Stimulated activated naive CD8-positive, alpha-beta T cell treated with anti-CD3 and anti-CD28 coated beads, Interleukin-15, amount 100 ng/mL, for 72 hours (primary cell): ENCODE data around the gene PTPN23.
A peak's percentile ranks its signal among the peaks of the same experiment; 100 is the strongest.
"Not testable (repeated sequence)": the region's sequence is repeated elsewhere in the genome, so short reads cannot be mapped to it uniquely, and the experiment has no call there.

ENCODE experiments used
- ATAC-seq: fragments of 150-1000 bp; cut with Tn5 transposase; 2 replicates; pipeline ENCODE4 v1.10.0; 2021; ENCODE audit warnings: mild to moderate bottlenecking, moderate library complexity
- DNase-seq, 2 donors: peaks; one replicate each; pipeline ENCODE4 v3.0.0; 2021 to 2022
- H3K27ac Mint-ChIP-seq, 2 donors: one replicate each; pipeline ENCODE4 v1.8.0; 2022; ENCODE audit warnings: mild to moderate bottlenecking in 2 of 2, mixed read lengths in 2 of 2, moderate library complexity in 2 of 2
- H3K27me3 Mint-ChIP-seq: one replicate; pipeline ENCODE4 v1.8.0; 2022; ENCODE audit warnings: mixed read lengths
- H3K4me1 Mint-ChIP-seq: one replicate; pipeline ENCODE4 v1.8.0; 2022; ENCODE audit warnings: mild to moderate bottlenecking, mixed read lengths
- H3K4me3 Mint-ChIP-seq, 2 donors: one replicate each; pipeline ENCODE4 v1.8.0; 2022; ENCODE audit warnings: mild to moderate bottlenecking in 2 of 2, mixed read lengths in 2 of 2, moderate library complexity in 1 of 2
- H3K9me3 Mint-ChIP-seq, 2 donors: one replicate each; pipeline ENCODE4 v1.8.0; 2022; ENCODE audit warnings: mixed read lengths in 2 of 2

Gene PTPN23

DNA sequence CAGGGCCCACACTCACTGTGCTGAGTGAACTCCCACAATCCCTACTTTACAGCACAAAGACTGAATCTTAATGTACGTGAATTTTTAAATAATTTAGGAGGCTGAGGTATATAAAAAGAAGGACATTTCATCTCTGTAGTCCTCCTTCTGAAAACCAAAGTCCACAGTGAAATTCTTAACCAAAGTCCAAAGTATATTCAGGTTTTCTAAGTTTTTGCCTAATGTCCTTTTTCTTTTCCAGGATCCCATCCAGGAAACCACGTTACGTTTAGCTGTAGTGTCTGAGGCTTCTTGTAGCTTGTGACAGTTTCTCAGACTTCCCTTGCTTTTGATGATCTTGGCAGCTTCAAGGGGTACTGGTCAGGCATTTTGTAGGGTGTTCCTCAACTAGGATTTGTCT lies 50.4 kb downstream of the PTPN23 start:
- Mint-ChIP-seq H3K9me3 (no peaks in the 10 kb centered on the region), H3K4me3 (no peak overlapping the region), H3K27ac (peak overlapping the region in 1 of 2 donors; percentile 38), H3K4me1 (no peaks in the 10 kb centered on the region), H3K27me3 (no peaks in the 10 kb centered on the region)
- ATAC-seq (no peak), DNase-seq (no peak)

GRCh38 chr3:47432673-47433072 lies 51.9 kb downstream of the PTPN23 start:
- H3K9me3 Mint-ChIP-seq, result no peaks in the 10 kb centered on the region
- H3K27me3 Mint-ChIP-seq, result no peaks in the 10 kb centered on the region
- ATAC-seq (no peak), DNase-seq (no peak)
- H3K27ac Mint-ChIP-seq, result peak overlapping the region in 1 of 2 donors; percentile 83
- H3K4me3 Mint-ChIP-seq, result no peak overlapping the region
- no peaks in the 10 kb centered on the region for H3K4me1 Mint-ChIP-seq

GRCh38 chr3:47433796-47434195 lies 53.0 kb downstream of the PTPN23 start:
- H3K27ac Mint-ChIP-seq, result peak overlapping the region in 1 of 2 donors; percentile 9
- H3K27me3 Mint-ChIP-seq, result no peaks in the 10 kb centered on the region
- H3K9me3 Mint-ChIP-seq, result no peaks in the 10 kb centered on the region
- no peak overlapping the region for H3K4me3 Mint-ChIP-seq
- no peak for ATAC-seq
- DNase-seq, result no peak
- H3K4me1 Mint-ChIP-seq, result no peaks in the 10 kb centered on the region

DNA sequence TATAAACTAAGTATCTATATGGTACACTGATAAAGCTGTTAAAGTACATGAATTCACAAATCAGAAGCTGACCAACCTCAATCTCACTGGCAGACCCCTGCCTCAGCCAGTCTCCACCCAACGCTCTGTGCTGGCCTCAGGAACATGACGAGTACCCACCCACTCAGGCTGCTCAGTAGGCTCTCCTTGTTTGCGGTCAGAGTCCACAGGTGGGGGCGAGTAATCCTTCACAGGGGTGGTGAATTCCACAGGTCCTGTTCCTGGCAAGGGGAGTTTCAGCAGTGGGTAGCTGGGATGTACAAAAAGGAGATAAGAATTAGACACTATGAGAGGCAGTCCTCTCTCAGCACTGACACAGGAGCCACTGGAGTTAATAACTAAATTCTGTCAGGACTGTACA lies 54.0 kb downstream of the PTPN23 start:
- ATAC-seq, result no peak

DNA sequence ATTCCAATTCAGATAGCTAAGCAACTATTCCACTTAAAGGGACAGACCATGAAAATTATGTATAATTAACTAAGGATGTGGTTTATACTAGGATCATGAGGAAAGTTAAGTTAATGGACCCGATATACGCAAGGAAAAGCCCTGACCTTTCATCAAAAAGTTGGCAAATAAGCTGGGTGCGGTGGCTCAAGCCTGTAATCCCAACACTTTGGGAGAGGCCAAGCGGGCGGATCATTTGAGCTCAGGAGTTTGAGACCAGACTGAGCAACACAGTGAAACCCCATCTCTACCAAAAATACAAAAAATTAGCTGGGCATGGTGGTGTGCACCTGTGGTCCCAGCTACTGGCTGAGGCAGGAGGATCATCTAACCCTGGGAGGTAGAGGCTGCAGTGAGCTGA lies 55.4 kb downstream of the PTPN23 start:
- no peak for ATAC-seq
- H3K9me3 Mint-ChIP-seq, result no peaks in the 10 kb centered on the region
- H3K27ac Mint-ChIP-seq, result no peak overlapping the region
- no peaks in the 10 kb centered on the region for H3K4me1 Mint-ChIP-seq
- H3K4me3 Mint-ChIP-seq, result no peak overlapping the region
- H3K27me3 Mint-ChIP-seq, result no peaks in the 10 kb centered on the region
- DNase-seq, result no peak

More for the DNA sequence above, 54.0 kb downstream of the PTPN23 start:
- Mint-ChIP-seq H3K27me3 (no peaks in the 10 kb centered on the region), H3K27ac (no peak overlapping the region), H3K9me3 (no peaks in the 10 kb centered on the region), H3K4me1 (no peaks in the 10 kb centered on the region), H3K4me3 (no peak overlapping the region)
- DNase-seq, result no peak

- H3K9me3 Mint-ChIP-seq, result no peaks in the 10 kb centered on the region
- DNase-seq (no peak), ATAC-seq (no peak)
- H3K27me3 Mint-ChIP-seq, result no peaks in the 10 kb centered on the region
- peaks cover 7% of the 10 kb centered on the region for H3K4me1 Mint-ChIP-seq
- H3K4me3 Mint-ChIP-seq, result no peak overlapping the region
- H3K27ac Mint-ChIP-seq, result no peak overlapping the region
Measured at GRCh38 chr3:47440131-47440530, 59.3 kb downstream of the PTPN23 start.

- H3K4me3 Mint-ChIP-seq, result no peak overlapping the region
- peak overlapping the region in 1 of 2 donors; percentile 48 for H3K27ac Mint-ChIP-seq
- no peak for DNase-seq
- H3K4me1 Mint-ChIP-seq, result peaks cover 9% of the 10 kb centered on the region
- ATAC-seq, result no peak
- no peaks in the 10 kb centered on the region for H3K27me3 Mint-ChIP-seq
- H3K9me3 Mint-ChIP-seq, result no peaks in the 10 kb centered on the region
Measured at GRCh38 chr3:47441796-47442551, 61.2 kb downstream of the PTPN23 start.

DNA sequence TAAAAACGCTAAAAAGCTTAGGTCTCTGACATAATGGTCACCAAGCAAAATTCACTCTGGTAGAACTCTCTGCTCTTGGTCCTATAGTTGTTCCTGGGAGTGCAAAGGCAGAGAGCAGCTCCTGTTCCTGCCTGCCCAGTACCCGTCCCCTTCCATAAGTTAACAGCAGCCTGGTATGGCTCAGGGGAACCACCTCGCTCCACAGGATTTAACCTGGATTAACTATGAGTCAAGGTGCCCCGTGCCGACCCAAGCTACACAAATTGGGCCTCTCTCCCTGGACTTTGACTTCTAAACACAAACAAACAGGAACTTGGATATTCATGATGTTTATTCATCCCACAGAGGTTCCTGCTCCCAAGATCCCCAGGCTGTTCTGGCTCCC lies 62.8 kb downstream of the PTPN23 start:
- Mint-ChIP-seq H3K27ac (peak overlapping the region; percentile 83 to 89), H3K27me3 (no peaks in the 10 kb centered on the region), H3K4me1 (peaks cover 20% of the 10 kb centered on the region), H3K4me3 (no peak overlapping the region), H3K9me3 (no peaks in the 10 kb centered on the region)
- DNase-seq (no peak), ATAC-seq (no peak)

- Mint-ChIP-seq H3K4me3 (no peak overlapping the region), H3K27me3 (no peaks in the 10 kb centered on the region), H3K9me3 (no peaks in the 10 kb centered on the region), H3K27ac (peak overlapping the region; percentile 83 to 89), H3K4me1 (peaks cover 21% of the 10 kb centered on the region)
- no peak for DNase-seq
- no peak for ATAC-seq
Measured at GRCh38 chr3:47444103-47444502, 63.3 kb downstream of the PTPN23 start.

GRCh38 chr3:47452453-47453215 lies 71.8 kb downstream of the PTPN23 start:
- Mint-ChIP-seq H3K9me3 (no peaks in the 10 kb centered on the region), H3K4me3 (no peak overlapping the region), H3K4me1 (peaks cover 29% of the 10 kb centered on the region), H3K27ac (no peak overlapping the region), H3K27me3 (no peaks in the 10 kb centered on the region)
- DNase-seq, result no peak
- ATAC-seq, result no peak

GRCh38 chr3:47455806-47456452 lies 75.1 kb downstream of the PTPN23 start:
- DNase-seq (no peak), ATAC-seq (no peak)
- no peaks in the 10 kb centered on the region for H3K27me3 Mint-ChIP-seq
- H3K4me1 Mint-ChIP-seq, result peaks cover 29% of the 10 kb centered on the region
- no peaks in the 10 kb centered on the region for H3K9me3 Mint-ChIP-seq
- H3K4me3 Mint-ChIP-seq, result no peak overlapping the region
- H3K27ac Mint-ChIP-seq, result peak overlapping the region; percentile 12 to 64

DNA sequence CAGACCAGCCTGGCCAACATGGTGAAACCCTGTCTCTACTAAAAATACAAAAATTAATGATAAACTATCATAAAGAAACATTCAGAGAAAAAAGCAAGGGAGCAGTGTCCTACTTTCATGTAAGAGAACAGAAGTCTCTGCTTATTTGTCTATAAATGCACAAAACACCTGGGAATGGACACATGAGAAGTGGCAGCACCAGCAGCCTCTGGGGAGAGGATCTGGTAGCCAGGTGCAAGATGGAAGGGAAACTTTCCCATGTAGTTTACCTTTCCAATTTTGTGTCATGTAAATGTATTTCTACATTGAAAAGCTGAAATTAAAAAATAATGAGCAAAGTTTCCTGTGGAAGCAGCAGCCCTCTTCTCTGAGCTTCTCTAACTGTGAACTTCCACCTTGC lies 76.2 kb downstream of the PTPN23 start:
- Mint-ChIP-seq H3K4me3 (no peak overlapping the region), H3K4me1 (peaks cover 29% of the 10 kb centered on the region), H3K27me3 (no peaks in the 10 kb centered on the region), H3K9me3 (no peaks in the 10 kb centered on the region), H3K27ac (no peak overlapping the region)
- no peak for DNase-seq
- ATAC-seq, result no peak

DNA sequence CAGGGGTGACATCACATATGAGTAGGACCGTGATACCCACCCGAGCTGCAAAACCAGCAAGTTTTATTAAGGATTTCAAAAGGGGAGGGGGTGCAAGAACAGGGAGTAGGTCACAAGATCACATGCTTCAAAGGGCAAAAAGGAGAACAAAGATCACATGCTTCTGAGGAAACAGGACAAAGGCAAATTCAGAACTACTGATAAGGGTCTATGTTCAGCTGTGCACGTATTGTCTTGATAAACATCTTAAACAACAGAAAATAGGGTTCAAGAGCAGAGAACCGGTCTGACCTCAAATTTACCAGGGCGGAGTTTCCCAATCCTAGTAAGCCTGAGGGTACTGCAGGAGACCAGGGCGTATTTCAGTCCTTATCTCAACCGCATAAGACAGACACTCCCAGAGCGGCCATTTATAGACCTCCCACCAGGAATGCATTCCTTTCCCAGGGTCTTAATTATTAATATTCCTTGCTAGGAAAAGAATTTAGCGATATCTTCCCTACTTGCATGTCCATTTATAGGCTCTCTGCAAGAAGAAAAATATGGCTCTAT lies 78.8 kb downstream of the PTPN23 start:
- H3K4me3 Mint-ChIP-seq, ATAC-seq, H3K27me3 Mint-ChIP-seq, H3K27ac Mint-ChIP-seq, H3K9me3 Mint-ChIP-seq, DNase-seq: not testable (repeated sequence)
- peaks cover 32% of the 10 kb centered on the region for H3K4me1 Mint-ChIP-seq
